Transverse colon (tissue), 4 donors: ENCODE measurements around the gene SLC24A3. TPM values are rescaled to one million over a fixed set of nuclear protein-coding genes. Genes with fewer than 3 reads are reported as not detected.

Experiments used
- DNase-seq: peaks from one replicate; pipeline ENCODE4 v3.0.0-alpha.2; 2019
- H3K27ac ChIP-seq, 4 donors: fragments of 200-600 bp; sonication (generic); 2 replicates each; pipeline ENCODE4 v1.5.1; 2016 to 2018; ENCODE audit warnings: inconsistent platforms in 4 of 4
- H3K27me3 ChIP-seq: fragments of 200-600 bp; sonication (generic); 2 replicates; pipeline ENCODE4 v1.5.1; 2017; ENCODE audit warnings: inconsistent platforms
- H3K36me3 ChIP-seq, 4 donors: fragments of 200-600 bp; sonication (generic); 2 replicates each; pipeline ENCODE4 v1.5.1; 2017 to 2019; ENCODE audit warnings: inconsistent platforms in 4 of 4
- H3K4me1 ChIP-seq, 4 donors: fragments of 200-600 bp; sonication (generic); 2 replicates each; pipeline ENCODE4 v1.5.1; 2017 to 2020; ENCODE audit warnings: inconsistent platforms in 4 of 4
- H3K4me3 ChIP-seq, 4 donors: fragments of 200-600 bp; sonication (generic); 1 replicate in 1 of 4; 2 replicates in 3 of 4; pipeline versions ENCODE4 v1.5.1 to v1.6.1; 2017 to 2019; ENCODE audit warnings: inconsistent platforms in 4 of 4
- H3K9me3 ChIP-seq, 2 donors: fragments of 200-600 bp; sonication (generic); 2 replicates each; pipeline ENCODE4 v1.5.1; 2017 to 2019; ENCODE audit warnings: inconsistent platforms in 2 of 2
- CTCF ChIP-seq, 5 experiments: fragments of 200-600 bp in 3 of 5; fragments of 450-650 bp in 2 of 5; sonication (generic) in 3 of 5; IDR thresholded peaks; 1 replicate in 2 of 5; 2 replicates in 3 of 5; pipeline ENCODE4 v1.5.1; 2016 to 2017; ENCODE audit warnings: antibody characterized with exemption in 5 of 5, inconsistent platforms in 3 of 5, mild to moderate bottlenecking in 2 of 5, moderate library complexity in 1 of 5
- EP300 ChIP-seq: sonication (generic); formaldehyde crosslinking; IDR thresholded peaks from one replicate; pipeline ENCODE4 v1.6.1; 2017; ENCODE audit warnings: antibody characterized with exemption, low read depth
- POLR2A ChIP-seq: fragments of 450-650 bp; IDR thresholded peaks from one replicate; pipeline ENCODE4 v1.6.1; 2016; ENCODE audit warnings: antibody characterized with exemption, mild to moderate bottlenecking, moderate library complexity
- POLR2AphosphoS5 ChIP-seq, 3 donors: sonication (generic); formaldehyde crosslinking; IDR thresholded peaks; one replicate each; pipeline ENCODE4 v1.6.1; 2016; ENCODE audit warnings: antibody characterized with exemption in 3 of 3
- WGBS, 2 donors: methylation state at CpG; one replicate each; pipeline ENCODE4 v1.1.5; 2018; ENCODE audit warnings: low coverage in 1 of 2; 5-methylcytosine and 5-hydroxymethylcytosine counted together
- in situ Hi-C, 4 donors: fragments of 200-750 bp; cut with MboI; loops; one replicate each; pipeline versions ENCODE4 v1.15.0 to v1.15.1; 2017; ENCODE audit warnings: low sequenced_read_pairs in 3 of 4, low pct_ligation_motif_present in 1 of 4, low pct_unique_long_range_greater_than_20kb in 1 of 4
- intact Hi-C: fragments of 100-400 bp; cut with DNase I; formaldehyde crosslinking; loops from one replicate; pipeline ENCODE4 v1.15.1; 2023; ENCODE audit warnings: low total_unique reads
- total RNA-seq, 4 donors: library from RNA; depleted of rRNA; stranded (reverse); fragments of >200 nt; gene quantifications; one replicate each; pipeline ENCODE4 v1.1.0, GENCODE V29; 2016

SLC24A3 gene
- total RNA-seq, 4 donors from 2014 or later, result 4.4 to 6.7 (median 4.6) TPM

- WGBS, 2 donors, result 82% methylated on average over 2 of the region's 2 CpGs
- Histone ChIP-seq H3K27ac (no peak overlapping the region), H3K36me3 (no peaks in the 10 kb centered on the region), H3K4me1 (no peaks in the 10 kb centered on the region), H3K27me3 (no peaks in the 10 kb centered on the region), H3K9me3 (peaks cover 0 to 6% of the 10 kb centered on the region in 2 donors), H3K4me3 (no peak overlapping the region)
- in situ Hi-C loops, result no loop called here
- no peak for TF ChIP-seq POLR2AphosphoS5 (IDR thresholded peaks at IDR 0.05)
- no peak for TF ChIP-seq EP300
- no peak for TF ChIP-seq POLR2A
- TF ChIP-seq CTCF (IDR thresholded peaks at IDR 0.05), result no peak
- DNase-seq, result no peak
- intact Hi-C loops, result no loop called here
Measured at GRCh38 chr20:19392344-19393130, 180.1 kb downstream of the SLC24A3 start.

- intact Hi-C loops, result no loop called here
- no peaks in the 10 kb centered on the region for H3K27me3 ChIP-seq
- peaks cover 4 to 6% of the 10 kb centered on the region in 2 donors for H3K9me3 ChIP-seq
- H3K27ac ChIP-seq, result no peak overlapping the region
- no peaks in the 10 kb centered on the region for H3K4me1 ChIP-seq
- no peak overlapping the region for H3K4me3 ChIP-seq
- DNase-seq, result no peak
- no peaks in the 10 kb centered on the region for H3K36me3 ChIP-seq
- 65 to 73% methylated on average over 3 of the region's 3 CpGs for WGBS, 2 donors
- in situ Hi-C loops, result no loop called here
- no peak for TF ChIP-seq EP300
- TF ChIP-seq CTCF (IDR thresholded peaks at IDR 0.05), result no peak
- no peak for TF ChIP-seq POLR2AphosphoS5 (IDR thresholded peaks at IDR 0.05)
- TF ChIP-seq POLR2A, result no peak
Measured at GRCh38 chr20:19396460-19397081, 184.1 kb downstream of the SLC24A3 start.

DNA sequence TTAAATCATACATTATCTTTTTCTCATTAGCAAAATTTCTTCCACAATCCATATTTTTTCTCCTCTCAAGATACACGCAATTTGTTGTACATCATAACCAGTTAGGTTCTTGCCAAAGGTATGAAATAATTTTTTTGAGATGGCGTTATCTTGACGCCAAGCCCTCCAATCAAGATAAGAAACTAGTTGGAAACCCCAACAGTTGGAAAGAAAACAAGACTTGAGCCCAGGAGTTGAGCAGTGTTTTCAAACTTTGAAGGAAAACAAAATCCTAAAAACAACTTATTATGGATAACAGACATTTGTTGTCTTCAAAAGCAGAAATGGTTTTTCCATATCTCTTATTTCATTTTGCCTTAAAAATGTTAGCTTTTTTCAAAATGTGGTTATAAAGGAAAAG lies 184.8 kb downstream of the SLC24A3 start:
- H3K9me3 ChIP-seq, result peaks cover 4 to 6% of the 10 kb centered on the region in 2 donors
- WGBS, 2 donors, result 90 to 95% methylated on average over 3 of the region's 3 CpGs
- no peaks in the 10 kb centered on the region for H3K36me3 ChIP-seq
- H3K4me3 ChIP-seq, result no peak overlapping the region
- no peak for DNase-seq
- H3K27ac ChIP-seq, result no peak overlapping the region
- TF ChIP-seq POLR2A (no peak), EP300 (no peak), POLR2AphosphoS5 (IDR thresholded peaks at IDR 0.05) (no peak), CTCF (IDR thresholded peaks at IDR 0.05) (no peak)
- intact Hi-C loops (no loop called here), in situ Hi-C loops (no loop called here)
- no peaks in the 10 kb centered on the region for H3K4me1 ChIP-seq
- H3K27me3 ChIP-seq, result no peaks in the 10 kb centered on the region

GRCh38 chr20:19397666-19398065 lies 185.2 kb downstream of the SLC24A3 start:
- in situ Hi-C loops (no loop called here), intact Hi-C loops (no loop called here)
- Histone ChIP-seq H3K9me3 (peaks cover 4 to 6% of the 10 kb centered on the region in 2 donors), H3K4me1 (no peaks in the 10 kb centered on the region), H3K27ac (no peak overlapping the region), H3K36me3 (no peaks in the 10 kb centered on the region), H3K27me3 (no peaks in the 10 kb centered on the region), H3K4me3 (no peak overlapping the region)
- no peak for DNase-seq
- TF ChIP-seq EP300 (no peak), CTCF (IDR thresholded peaks at IDR 0.05) (no peak)
- 63 to 64% methylated on average over 1 of the region's 1 CpG for WGBS, 2 donors
